ENCODE data around the gene FAM236B.
"Not testable (repeated sequence)": the region's sequence is repeated elsewhere in the genome, so short reads cannot be mapped to it uniquely, and the experiment has no call there.

- TF ChIP-seq, protein P1, sequence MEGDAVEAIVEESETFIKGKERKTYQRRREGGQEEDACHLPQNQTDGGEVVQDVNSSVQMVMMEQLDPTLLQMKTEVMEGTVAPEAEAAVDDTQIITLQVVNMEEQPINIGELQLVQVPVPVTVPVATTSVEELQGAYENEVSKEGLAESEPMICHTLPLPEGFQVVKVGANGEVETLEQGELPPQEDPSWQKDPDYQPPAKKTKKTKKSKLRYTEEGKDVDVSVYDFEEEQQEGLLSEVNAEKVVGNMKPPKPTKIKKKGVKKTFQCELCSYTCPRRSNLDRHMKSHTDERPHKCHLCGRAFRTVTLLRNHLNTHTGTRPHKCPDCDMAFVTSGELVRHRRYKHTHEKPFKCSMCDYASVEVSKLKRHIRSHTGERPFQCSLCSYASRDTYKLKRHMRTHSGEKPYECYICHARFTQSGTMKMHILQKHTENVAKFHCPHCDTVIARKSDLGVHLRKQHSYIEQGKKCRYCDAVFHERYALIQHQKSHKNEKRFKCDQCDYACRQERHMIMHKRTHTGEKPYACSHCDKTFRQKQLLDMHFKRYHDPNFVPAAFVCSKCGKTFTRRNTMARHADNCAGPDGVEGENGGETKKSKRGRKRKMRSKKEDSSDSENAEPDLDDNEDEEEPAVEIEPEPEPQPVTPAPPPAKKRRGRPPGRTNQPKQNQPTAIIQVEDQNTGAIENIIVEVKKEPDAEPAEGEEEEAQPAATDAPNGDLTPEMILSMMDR (IDR thresholded peaks at IDR 0.05): not testable (repeated sequence)
- TF ChIP-seq EP300, POLR2A (IDR thresholded peaks at IDR 0.05): not testable (repeated sequence)
These were observed 7.9 kb upstream of the FAM236B start for GRCh38 chrX:72790390-72790789.
